ENCODE data around the gene PHLDA3.
"Not testable (repeated sequence)": the region's sequence is repeated elsewhere in the genome, so short reads cannot be mapped to it uniquely, and the experiment has no call there.

The PHLDA3 gene

DNA sequence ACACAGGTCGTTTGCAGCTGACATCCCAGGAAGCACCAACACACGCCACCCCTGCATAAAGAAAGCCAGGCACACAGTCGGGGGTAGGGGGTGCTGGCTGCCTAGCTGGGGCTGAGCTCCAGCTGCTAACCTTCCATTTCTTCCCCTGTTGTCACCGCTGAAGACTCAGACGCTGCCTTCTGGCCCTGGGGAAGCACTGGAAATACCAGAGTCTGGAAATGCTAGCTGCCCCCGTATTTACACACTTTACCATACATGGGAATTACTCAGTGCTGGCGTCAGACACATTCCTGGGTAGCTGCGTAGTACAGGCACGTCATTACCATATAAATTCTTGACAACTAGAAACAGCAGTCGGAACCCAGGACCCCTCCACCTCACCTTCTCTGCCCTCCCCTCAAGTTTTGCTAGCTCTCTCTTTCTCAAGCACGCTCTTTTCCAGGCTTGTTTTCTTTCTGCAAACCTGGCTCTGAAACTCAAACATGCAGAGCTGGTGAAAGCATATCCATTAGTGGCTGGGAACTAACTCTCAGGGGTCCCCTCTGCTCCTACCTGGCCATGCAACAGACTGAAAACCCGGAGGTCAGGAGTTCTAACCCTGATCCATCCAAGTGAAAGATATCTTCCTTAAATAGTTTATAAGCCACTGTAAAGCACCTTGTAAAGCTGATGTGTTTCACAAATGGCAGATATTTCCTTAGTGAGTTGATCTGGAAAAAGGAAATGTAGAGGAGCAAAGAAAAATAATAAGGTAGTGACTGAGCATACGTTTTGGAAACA lies 34.6 kb upstream of the PHLDA3 start:
- no peak for ATAC-seq

DNA sequence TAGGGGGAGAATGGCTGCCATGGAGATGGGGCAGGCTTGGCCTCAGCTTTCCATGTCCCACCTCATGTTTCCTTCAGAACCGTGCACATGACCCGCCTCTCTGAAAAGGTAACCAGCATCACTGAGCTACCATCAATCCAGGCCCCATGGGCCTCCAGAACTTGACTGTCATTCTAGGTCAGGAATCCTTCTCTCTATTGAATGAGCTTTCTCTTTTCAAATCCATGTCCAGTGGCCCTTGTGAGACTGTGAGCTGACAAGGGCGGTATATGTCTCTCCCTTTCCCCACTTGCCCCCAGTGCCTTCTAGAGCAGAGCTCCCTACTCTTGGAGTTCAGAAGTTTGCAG lies 33.5 kb upstream of the PHLDA3 start:
- ATAC-seq (no peak), DNase-seq (no peak)

More for the DNA sequence above, 34.6 kb upstream of the PHLDA3 start:
- DNase-seq, result no peak

DNA sequence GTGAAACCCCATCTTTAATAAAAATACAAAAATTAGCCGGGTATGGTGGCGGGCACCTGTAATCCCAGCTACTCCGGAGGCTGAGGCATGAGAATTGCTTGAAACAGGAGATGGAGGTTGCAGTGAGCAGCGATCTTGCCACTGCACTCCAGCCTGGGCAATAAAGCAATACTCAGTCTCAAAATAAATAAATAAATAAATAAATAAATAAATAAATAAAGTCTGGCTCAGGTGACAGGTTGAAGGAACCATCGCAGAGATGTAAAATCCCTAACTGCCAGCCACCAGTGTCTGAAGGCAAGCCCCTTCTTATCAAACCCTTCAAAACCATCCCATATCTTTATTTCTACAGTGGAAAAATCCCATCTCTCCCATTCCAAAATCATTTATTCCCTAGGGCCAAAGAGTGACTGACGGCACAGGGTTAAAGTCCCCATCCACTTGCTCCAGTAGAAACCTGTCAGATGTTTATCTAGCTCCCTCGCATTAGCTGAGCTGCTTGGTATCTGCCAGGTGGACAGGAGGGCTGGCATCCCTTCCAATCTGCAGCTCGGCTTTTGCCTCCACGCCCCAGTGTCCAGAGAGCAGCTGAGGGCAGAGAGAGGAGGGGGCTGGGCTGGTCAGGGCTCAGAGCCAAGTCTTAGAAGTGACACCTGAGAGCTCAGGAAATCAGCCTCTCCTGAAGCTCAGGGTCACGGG lies 33.0 kb upstream of the PHLDA3 start:
- ATAC-seq, result no peak
- no peak for DNase-seq

DNA sequence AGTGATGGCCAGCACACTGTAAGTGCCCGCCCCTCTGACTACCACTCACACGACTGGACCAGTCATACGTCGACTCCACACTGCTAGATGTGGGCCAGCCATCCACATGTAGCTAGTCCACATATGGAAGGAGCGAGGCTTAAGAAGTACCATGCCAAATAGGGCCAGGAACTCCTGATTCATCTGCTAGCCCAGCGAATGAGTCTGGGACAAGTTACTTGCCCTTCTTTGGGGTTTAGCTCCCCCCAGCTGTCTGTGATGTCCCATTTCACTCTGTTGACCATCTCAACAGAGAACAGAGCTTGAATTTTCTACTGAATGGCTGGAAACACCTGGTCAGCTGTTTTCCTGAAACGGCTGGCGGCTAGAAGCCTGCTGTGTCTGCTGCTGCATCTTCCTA lies 32.2 kb upstream of the PHLDA3 start:
- no peak for ATAC-seq
- DNase-seq, result no peak

DNA sequence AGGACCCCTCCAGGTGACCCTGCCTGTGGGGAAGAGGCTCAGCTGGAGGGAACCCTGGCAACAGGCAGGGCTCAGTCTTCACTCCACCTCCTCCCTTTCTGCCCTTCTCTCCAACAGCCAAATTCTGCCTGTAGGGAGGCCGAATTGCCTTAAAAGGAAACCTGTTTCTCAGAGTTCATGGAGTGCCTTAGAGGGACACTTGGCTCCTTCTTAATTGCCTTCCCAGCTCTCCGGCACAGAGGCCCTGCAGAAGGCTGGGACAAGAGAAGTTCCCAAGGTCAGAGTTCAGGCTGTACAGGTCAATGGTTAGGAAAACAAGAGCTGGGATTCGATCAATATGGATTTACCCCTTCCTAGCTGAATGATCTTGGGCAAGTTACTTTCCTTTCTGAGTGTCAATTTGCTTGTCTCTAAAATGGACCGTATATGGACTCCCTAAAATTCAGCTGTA lies 31.7 kb upstream of the PHLDA3 start:
- ATAC-seq, result no peak
- no peak for DNase-seq

DNA sequence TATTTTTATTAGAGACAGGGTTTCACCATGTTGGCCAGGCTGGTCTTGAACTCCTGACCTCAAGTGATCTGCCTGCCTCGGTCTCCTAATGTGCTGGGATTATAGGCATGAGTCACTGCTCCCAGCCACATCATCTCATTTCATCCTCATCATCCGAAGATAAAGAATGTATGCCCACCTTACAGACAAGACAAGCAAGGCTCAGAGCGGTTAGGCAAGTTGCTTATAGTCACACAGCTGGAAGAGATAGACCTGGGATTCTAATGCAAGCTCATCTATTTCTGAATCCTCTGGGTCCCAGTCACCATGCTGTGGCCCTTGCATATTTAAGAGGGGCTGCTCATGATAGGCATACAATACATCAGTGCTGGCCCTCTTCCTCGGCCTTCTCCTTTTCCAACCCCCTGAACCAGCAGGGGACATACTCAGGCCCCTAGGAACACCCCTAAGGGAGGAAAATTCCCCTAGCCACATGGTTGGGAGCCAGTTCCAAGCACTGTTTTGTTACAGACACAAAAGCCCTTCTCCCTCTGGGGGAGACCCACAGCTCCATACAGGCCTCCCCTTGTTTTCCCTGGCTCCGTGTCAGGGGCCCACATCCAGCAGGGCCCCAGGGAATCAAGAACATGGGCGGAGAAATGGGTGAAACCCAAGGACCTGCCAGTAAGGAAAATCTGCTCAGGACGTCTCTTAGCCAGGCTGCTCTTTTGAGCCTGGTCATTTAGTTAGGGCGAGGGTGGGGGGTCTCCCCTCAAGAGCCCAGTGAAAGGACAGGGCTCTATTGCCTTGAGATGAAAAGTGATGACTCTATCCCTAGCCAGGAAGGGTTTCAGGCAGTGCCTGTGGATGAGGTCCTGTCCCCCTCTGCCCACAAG lies 31.0 kb upstream of the PHLDA3 start:
- no peak for DNase-seq

DNA sequence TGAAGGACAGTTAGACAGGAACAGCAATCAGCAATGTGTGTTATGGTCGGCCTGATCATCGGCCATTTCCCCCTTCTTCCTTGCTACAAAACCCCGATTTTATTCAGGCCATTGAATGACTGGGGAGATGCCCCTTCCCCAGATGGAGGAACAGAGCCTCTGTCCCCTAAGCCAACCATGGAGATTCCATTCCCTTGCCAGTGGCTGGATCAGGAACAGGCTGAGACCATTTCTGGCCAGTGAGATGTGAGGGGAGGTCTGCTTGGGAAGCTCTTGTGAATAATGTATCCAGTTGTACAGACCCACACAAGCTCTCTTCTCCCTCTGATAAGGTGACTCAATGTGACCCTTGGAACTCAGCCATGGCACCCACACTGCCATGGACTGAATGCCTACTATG lies 30.2 kb upstream of the PHLDA3 start:
- ATAC-seq (no peak), DNase-seq (no peak)

More for the DNA sequence above, 31.0 kb upstream of the PHLDA3 start:
- ATAC-seq, result no peak

DNA sequence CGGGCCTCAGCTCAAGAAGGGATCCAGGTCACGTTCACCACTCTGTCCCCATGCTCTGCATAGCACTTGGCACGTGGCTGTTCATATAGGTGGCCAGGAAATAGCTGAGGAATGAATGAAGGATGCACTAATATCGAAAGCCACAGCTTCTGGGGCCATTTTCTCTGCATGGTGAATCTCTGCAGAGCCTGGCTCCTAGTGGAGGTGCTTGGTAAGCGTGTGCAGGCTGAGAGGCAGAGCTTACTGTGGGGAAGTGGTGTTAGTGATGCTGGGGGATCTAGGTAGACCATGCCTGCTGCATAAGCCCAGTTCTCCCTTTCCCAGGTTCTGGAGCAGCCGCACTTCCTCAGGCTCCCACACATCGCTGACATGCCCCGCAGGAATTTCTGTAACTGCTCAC lies 29.6 kb upstream of the PHLDA3 start:
- DNase-seq, result no peak
- ATAC-seq, result no peak

DNA sequence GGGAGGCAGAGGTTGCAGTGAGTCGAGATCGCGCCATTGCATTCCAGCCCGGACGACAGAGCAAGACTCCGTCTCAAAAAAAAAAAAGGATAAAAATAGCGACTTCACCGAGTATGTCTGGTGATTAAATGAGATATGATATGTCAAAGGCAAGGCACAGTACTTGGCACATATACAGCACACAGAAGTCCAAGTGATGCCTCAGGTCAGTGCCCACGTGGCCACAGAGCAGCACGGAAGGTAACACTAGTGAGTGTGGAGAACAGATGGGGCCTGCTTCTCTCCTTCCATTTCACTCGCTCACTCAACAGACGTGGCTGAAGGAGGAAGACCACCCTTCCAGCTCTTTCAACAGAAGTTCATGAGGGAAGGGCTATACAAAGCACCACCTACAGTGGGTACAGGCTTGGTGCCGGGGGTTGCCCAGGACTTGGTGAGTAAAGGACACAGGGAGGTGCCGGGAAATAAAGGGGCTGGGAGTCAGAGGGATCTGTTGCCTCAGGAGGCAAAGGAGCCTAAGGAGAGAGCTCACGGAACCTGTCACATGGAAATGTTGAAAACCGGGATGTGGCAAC lies 29.0 kb upstream of the PHLDA3 start:
- DNase-seq (no peak), ATAC-seq (no peak)

DNA sequence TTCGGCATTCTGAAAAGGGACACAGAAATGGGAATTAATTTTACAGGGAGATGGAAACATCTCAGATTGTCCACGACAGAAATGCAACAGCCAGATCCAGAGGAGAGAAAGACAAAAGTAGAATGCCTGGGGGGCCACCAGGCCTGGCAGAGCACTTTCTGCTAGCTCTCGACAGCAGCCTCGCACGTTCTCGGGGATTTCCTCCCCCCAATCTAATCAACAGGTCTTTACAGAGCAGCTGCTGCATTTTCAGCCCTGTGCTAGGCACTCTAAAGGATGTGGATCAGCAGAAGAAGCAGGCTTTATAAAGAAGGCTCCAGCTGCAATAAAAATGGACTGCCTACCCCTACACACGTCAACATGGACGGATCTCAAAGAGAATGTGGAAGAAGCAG lies 27.3 kb upstream of the PHLDA3 start:
- DNase-seq, result no peak
- ATAC-seq, result no peak

DNA sequence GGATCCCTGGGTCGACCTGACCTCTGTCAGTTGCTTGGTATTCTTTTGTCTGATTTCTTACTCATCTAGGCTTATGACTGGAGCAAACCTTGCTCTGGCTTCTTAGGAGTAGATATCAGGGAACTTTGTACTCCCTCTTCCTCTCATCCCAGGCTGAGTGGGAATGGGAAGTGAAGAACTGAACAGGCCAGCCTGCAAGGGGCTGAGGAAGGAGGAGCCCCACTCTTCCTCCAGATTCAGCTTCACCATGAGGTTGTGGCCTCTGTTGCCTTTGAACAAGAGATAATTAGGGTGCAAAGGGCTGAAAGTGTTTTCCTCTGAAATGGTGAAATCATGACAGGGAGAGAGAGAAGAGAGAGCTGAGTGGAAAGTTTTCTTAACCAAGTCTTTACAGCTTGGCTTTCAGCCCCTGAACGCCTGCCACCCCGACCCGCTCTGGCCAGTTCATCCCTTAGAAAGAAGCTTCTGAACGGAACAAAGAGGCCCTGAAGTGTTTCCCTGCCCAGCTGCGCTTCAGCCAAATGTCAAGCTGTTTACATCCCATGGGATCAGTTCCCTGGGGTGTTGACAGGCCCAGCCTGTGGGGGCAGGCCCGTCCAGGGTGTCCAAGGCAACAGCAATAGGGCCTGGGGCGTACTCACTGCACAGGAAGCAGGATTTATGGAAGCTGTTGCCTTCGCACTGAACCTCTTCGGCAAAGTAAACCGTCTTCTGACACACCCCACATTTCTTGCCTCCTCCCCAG lies 26.7 kb upstream of the PHLDA3 start:
- ATAC-seq (no peak), DNase-seq (no peak)

DNA sequence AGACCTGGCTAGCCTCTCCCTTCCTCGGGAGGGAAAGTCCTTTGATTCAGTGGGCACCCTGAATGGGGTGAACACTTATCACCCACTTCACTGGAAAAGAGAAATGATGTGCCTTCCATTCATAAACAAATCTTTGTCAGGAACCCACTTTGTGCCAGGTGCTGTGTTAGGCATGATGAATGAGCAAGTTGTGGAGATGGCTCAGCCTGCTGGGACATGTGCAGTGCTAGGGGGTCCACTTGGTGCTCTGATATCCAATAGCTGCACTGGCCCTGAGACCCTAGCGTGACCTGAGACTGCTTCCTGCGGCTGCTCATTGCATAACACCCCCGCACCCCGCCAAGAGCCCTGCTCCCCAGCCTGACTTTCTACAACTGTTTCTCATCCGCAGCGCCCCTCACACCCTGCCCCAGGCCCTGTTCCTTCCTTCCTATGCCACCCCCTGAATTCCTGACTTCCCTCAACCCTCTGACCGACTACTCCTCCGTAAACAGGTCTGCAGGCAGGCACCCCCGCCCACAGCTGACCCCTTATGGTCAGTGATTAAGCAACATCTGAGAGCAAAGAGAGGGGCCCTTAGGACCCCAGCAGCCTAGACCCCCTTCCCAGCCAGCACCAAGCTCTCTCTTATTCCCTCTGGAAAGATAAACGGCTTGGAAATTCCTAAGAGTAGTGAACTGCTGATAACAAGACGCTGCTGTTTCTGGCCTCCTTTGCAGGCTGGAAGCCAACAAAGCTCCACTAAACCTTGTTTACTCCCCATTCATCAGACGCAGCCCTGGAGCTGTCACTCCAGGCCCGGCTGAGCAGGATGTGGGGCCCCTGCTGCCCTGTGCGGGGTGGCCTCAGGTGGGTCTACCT lies 25.0 kb upstream of the PHLDA3 start:
- DNase-seq, result no peak
- no peak for ATAC-seq

DNA sequence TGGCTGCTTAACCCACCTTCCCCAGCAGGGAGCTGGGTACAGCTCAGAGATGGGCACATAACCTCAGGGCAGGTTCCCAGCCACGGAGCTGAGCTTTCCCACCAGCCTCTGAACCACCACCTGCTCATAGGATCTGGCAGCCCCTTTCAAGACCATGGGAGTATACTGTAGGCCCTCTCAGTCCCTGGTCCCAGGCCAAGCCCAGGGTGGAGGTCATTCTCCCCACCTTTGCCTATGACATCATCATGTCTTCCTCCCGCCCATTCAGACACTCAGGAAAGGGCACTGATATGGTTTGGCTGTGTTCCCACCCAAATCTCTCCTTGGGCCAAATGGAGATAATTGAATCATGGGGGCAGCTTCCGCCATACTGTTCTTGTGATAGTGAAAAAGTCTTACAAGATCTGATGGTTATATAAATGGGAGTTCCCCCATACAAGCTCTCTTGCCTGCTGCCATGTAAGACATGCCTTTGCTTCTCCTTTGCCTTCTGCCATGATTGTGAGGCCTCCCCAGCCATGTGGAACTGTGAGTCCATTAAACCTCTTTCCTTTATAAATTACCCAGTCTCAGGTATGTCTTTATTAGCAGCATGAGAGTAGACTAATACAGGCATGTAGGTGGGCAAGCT lies 24.2 kb upstream of the PHLDA3 start:
- DNase-seq, ATAC-seq: not testable (repeated sequence)

DNA sequence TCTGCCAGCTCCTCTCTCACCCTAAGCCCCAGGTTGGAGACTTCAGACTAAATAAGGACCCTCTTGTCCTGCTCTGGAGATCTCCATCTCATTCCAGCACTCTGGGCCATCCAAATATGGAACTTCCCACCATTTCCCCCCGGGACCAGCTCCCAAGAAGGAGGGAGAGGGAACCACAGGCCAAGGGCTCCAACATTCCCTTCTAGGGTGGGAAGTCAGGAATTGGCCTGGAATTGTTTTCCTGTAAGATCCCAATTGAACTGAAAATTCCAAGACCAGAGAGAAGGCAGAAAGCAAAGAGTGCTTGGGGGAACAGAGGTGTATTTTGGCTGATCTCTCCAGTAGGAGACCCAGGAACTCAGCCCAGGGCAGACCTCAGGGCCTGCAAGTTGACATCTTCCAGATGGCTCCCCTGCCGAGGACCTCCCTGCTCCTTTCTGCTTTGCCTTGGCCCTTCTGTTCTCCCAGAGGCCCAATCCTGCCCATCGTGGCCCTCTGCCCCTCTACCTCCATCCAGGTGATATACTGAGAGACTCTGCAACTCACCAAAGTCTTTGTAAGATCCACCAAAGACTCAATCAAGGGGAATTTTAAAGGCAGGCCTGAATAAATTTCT lies 23.0 kb upstream of the PHLDA3 start:
- DNase-seq (no peak), ATAC-seq (no peak)

DNA sequence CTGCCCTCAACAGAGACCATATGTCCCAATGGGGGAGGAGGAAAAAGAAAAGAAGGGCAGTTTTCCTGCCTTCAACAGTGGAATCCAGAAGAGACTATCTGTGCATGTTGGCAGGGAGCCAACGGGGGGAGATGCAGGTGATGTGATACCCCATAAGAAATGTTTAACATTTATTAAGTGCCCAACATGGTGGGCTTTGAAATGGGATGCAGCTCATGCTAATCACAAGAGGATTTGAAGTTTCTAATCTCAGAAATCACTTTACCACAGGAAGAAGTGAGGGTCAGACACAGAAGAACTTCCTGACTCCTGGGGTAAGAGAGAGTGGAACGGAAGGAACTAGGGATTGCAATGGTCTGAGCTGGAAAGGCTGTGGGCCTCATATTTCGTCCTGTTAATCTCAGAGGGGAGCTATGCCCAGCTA lies 21.7 kb upstream of the PHLDA3 start:
- no peak for DNase-seq
- ATAC-seq, result no peak

DNA sequence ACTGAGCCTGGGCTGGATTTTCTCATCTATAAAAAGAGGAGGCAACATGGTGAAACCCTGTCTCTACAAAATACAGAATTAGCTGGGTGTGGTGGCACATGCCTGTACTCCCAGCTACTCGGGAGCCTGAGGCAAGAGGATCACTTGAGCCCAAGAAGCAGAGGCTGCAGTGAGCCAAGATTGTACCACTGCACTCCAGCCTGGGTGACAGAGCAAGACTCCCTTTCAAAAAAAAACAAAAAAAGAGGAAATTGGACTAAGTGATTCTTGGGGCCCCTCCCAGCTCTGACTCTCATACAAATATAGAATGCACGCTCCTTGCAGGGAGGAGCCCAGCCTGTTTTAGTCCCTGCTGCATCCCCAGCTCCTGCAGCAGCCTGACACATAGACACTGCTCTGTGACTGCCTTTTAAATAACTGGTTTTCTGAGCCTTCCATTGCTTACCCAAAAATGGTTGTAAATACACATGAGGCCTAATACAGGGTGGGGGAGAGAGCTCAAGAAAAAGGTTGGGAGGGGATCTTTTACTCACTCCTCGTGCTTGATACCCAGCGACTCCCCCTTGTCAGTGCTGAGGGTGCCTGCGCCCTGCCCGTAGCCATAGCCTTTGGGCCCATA lies 20.8 kb upstream of the PHLDA3 start:
- ATAC-seq (no peak), DNase-seq (no peak)

DNA sequence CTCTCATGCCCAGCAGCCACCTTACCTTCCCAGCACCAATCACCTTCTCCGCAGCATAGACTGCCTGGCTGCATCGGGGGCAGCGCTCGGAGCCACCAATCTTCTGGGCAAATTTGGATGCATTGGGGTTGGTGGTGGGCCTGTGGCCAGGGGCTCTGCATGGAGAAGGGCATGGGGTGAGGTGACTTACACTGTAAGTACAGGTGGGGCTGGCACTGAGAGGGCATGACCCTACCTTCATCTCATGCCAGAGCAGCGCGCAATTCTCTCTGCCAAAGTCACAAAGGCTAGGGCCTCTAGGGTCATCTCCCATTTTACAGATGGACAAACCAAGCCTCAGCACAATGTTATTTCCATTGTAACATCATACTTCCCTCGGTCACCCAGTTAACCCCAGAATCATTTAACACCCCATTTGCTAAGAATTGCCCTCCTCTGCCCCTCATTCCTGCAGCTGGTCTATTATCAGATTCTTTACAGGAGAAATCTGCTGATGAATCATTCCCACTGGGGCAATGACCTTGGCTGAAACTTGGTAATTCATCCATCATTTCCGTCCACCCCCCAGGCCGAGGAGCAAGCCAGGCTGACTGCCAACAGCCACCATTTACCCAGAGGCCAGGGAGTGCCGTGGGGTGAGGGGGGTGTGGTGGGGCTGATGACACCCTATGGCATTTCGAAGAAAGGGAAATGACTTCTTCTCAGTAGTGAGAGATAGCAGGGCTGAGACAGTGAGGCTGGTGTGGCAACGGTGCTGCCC lies 20.0 kb upstream of the PHLDA3 start:
- ATAC-seq (no peak), DNase-seq (no peak)

DNA sequence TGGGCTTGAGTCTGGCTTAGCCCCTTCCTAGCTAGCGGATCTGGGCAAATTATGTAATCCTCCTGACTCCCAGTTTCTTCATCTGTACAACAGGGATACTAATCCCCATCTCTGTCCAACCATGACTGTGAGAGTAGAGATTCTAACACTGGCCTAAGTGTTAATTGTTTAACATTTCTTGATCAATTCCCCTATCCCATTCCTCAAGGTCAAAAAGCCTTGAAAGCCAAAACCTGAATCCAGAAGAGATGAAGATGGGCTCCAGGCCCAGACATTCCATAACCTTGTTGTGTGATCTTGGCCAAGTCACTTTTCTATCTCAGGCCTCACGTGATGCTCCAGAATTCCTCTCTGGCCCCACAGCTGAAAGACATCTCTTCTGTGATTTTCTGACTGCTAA lies 18.8 kb upstream of the PHLDA3 start:
- no peak for ATAC-seq
- DNase-seq, result no peak

DNA sequence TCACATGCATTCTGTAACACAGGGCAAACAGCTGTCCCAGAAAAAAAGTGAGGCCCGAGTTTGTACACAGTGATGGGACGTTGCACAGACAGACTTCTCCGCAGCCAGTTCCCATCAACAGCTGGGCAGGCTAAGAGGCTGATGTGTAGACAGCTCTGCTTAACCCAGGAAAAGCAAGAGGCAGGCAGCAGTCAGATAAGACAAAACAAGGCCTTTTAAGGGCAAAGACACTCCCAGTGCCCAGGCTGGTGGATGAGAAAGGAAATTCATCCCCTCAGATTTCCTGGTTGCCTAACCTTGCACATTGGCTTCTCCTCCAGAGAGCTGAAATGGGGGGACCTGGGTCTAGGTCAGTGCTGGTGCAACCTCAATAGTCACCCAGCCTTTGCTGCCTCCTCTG lies 17.2 kb upstream of the PHLDA3 start:
- ATAC-seq (no peak), DNase-seq (no peak)

All from stimulated activated naive CD8-positive, alpha-beta T cell treated with anti-CD3 and anti-CD28 coated beads, Interleukin-15, Interleukin-2, amounts not matched to agents 100 U/mL and 50 U/mL, for 24 hours (primary cell).